ENCODE results near the gene PDXP. TPM values are rescaled to one million over a fixed set of nuclear protein-coding genes. Genes with fewer than 3 reads are reported as not detected.
A peak's percentile ranks its signal among the peaks of the same experiment; 100 is the strongest.

PDXP gene
- total and polyA plus RNA-seq, 2 of the 13 experiments (the other 11 are each of a cell fraction or from before 2014, with no cell fraction given): 58.2 to 70.6 TPM

GRCh38 chr22:37678372-37678771 lies 19.8 kb downstream of the PDXP start (continued):
- TF ChIP-seq ZIK1 (CRISPR knock-in tag; IDR thresholded peaks at IDR 0.05; ENCODE audit: borderline replicate concordance, low read depth): no peak
- TF ChIP-seq, protein P1, sequence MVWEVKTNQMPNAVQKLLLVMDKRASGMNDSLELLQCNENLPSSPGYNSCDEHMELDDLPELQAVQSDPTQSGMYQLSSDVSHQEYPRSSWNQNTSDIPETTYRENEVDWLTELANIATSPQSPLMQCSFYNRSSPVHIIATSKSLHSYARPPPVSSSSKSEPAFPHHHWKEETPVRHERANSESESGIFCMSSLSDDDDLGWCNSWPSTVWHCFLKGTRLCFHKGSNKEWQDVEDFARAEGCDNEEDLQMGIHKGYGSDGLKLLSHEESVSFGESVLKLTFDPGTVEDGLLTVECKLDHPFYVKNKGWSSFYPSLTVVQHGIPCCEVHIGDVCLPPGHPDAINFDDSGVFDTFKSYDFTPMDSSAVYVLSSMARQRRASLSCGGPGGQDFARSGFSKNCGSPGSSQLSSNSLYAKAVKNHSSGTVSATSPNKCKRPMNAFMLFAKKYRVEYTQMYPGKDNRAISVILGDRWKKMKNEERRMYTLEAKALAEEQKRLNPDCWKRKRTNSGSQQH (CRISPR knock-in tag; IDR thresholded peaks at IDR 0.05; ENCODE audit: low read depth): no peak
- no peak for TF ChIP-seq SP140L (CRISPR knock-in tag; IDR thresholded peaks at IDR 0.05; ENCODE audit: borderline replicate concordance)
- TF ChIP-seq ZNF496 (CRISPR knock-in tag; IDR thresholded peaks at IDR 0.05; ENCODE audit: insufficient replicate concordance): no peak
- TF ChIP-seq, protein P2, sequence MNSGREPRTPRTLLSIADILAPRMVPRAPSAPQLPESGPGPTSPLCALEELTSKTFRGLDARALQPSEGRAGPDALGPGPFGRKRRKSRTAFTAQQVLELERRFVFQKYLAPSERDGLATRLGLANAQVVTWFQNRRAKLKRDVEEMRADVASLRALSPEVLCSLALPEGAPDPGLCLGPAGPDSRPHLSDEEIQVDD (CRISPR knock-in tag; IDR thresholded peaks at IDR 0.05; ENCODE audit: borderline replicate concordance): no peak
- TF ChIP-seq ZNF451 (CRISPR knock-in tag; IDR thresholded peaks at IDR 0.05): no peak
- TF ChIP-seq, protein P3, sequence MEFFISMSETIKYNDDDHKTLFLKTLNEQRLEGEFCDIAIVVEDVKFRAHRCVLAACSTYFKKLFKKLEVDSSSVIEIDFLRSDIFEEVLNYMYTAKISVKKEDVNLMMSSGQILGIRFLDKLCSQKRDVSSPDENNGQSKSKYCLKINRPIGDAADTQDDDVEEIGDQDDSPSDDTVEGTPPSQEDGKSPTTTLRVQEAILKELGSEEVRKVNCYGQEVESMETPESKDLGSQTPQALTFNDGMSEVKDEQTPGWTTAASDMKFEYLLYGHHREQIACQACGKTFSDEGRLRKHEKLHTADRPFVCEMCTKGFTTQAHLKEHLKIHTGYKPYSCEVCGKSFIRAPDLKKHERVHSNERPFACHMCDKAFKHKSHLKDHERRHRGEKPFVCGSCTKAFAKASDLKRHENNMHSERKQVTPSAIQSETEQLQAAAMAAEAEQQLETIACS (CRISPR knock-in tag; IDR thresholded peaks at IDR 0.05): no peak
- TF ChIP-seq ZNF253 (CRISPR knock-in tag; IDR thresholded peaks at IDR 0.05; ENCODE audit: borderline replicate concordance): no peak
- TF ChIP-seq DPF2 (CRISPR knock-in tag; IDR thresholded peaks at IDR 0.05; ENCODE audit: borderline replicate concordance, low read depth): no peak
- no peak for TF ChIP-seq GATAD2A (CRISPR knock-in tag; IDR thresholded peaks at IDR 0.05)
- TF ChIP-seq PRMT3 (CRISPR knock-in tag; IDR thresholded peaks at IDR 0.05; ENCODE audit: borderline replicate concordance, low read depth): no peak
- no peak for TF ChIP-seq STAG1 (CRISPR knock-in tag; IDR thresholded peaks at IDR 0.05)
- no peak for TF ChIP-seq ZNF362 (CRISPR knock-in tag; IDR thresholded peaks at IDR 0.05; ENCODE audit: borderline replicate concordance)
- no peak for TF ChIP-seq ZNF18 (CRISPR knock-in tag; IDR thresholded peaks at IDR 0.05; ENCODE audit: insufficient replicate concordance)
- TF ChIP-seq, protein P4, sequence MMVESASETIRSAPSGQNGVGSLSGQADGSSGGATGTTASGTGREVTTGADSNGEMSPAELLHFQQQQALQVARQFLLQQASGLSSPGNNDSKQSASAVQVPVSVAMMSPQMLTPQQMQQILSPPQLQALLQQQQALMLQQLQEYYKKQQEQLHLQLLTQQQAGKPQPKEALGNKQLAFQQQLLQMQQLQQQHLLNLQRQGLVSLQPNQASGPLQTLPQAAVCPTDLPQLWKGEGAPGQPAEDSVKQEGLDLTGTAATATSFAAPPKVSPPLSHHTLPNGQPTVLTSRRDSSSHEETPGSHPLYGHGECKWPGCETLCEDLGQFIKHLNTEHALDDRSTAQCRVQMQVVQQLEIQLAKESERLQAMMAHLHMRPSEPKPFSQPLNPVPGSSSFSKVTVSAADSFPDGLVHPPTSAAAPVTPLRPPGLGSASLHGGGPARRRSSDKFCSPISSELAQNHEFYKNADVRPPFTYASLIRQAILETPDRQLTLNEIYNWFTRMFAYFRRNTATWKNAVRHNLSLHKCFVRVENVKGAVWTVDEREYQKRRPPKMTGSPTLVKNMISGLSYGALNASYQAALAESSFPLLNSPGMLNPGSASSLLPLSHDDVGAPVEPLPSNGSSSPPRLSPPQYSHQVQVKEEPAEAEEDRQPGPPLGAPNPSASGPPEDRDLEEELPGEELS (CRISPR knock-in tag; IDR thresholded peaks at IDR 0.05): no peak
- TF ChIP-seq, protein P5, sequence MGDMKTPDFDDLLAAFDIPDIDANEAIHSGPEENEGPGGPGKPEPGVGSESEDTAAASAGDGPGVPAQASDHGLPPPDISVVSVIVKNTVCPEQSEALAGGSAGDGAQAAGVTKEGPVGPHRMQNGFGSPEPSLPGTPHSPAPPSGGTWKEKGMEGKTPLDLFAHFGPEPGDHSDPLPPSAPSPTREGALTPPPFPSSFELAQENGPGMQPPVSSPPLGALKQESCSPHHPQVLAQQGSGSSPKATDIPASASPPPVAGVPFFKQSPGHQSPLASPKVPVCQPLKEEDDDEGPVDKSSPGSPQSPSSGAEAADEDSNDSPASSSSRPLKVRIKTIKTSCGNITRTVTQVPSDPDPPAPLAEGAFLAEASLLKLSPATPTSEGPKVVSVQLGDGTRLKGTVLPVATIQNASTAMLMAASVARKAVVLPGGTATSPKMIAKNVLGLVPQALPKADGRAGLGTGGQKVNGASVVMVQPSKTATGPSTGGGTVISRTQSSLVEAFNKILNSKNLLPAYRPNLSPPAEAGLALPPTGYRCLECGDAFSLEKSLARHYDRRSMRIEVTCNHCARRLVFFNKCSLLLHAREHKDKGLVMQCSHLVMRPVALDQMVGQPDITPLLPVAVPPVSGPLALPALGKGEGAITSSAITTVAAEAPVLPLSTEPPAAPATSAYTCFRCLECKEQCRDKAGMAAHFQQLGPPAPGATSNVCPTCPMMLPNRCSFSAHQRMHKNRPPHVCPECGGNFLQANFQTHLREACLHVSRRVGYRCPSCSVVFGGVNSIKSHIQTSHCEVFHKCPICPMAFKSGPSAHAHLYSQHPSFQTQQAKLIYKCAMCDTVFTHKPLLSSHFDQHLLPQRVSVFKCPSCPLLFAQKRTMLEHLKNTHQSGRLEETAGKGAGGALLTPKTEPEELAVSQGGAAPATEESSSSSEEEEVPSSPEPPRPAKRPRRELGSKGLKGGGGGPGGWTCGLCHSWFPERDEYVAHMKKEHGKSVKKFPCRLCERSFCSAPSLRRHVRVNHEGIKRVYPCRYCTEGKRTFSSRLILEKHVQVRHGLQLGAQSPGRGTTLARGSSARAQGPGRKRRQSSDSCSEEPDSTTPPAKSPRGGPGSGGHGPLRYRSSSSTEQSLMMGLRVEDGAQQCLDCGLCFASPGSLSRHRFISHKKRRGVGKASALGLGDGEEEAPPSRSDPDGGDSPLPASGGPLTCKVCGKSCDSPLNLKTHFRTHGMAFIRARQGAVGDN (CRISPR knock-in tag; IDR thresholded peaks at IDR 0.05): peak; percentile 40; the same call in 1 of the 2 replicates

All from HepG2 (cell line).